Measurements from ENCODE around the gene TTLL8.
"Not testable (repeated sequence)": the region's sequence is repeated elsewhere in the genome, so short reads cannot be mapped to it uniquely, and the experiment has no call there.

Gene TTLL8

DNA sequence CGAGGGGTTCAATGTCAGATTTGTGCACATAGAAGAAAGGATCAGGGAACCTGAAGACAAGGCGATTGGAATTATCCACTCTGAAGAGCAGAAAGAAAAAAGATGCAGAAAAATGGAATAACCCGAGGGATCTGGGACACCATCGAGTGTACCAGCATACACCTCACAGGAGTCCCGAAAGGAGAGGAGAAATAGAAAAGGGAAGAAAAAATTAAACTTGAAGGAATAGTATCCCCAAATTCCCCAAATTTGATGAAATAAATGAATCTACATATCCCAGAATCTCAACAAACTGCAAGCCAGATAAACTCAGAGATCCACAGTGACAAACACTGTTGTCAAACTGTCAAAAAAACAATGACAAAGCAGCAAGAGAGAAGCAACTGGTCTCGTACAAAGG is 66.9 kb downstream of the TTLL8 start:
- no peaks in the 10 kb centered on the region for H3K27me3 ChIP-seq (ENCODE audit: insufficient read depth, low read depth)
- no peak overlapping the region for H2AFZ ChIP-seq (ENCODE audit: low read depth)
- no peak overlapping the region for H3K27ac ChIP-seq
- H3K4me2 ChIP-seq, result no peak overlapping the region
- H3K9ac ChIP-seq, result no peak overlapping the region
- no peaks in the 10 kb centered on the region for H3K4me1 ChIP-seq (ENCODE audit: low read depth, poor library complexity, severe bottlenecking)
- H4K20me1 ChIP-seq (ENCODE audit: insufficient read depth), result no peaks in the 10 kb centered on the region
- TF ChIP-seq, protein P1, sequence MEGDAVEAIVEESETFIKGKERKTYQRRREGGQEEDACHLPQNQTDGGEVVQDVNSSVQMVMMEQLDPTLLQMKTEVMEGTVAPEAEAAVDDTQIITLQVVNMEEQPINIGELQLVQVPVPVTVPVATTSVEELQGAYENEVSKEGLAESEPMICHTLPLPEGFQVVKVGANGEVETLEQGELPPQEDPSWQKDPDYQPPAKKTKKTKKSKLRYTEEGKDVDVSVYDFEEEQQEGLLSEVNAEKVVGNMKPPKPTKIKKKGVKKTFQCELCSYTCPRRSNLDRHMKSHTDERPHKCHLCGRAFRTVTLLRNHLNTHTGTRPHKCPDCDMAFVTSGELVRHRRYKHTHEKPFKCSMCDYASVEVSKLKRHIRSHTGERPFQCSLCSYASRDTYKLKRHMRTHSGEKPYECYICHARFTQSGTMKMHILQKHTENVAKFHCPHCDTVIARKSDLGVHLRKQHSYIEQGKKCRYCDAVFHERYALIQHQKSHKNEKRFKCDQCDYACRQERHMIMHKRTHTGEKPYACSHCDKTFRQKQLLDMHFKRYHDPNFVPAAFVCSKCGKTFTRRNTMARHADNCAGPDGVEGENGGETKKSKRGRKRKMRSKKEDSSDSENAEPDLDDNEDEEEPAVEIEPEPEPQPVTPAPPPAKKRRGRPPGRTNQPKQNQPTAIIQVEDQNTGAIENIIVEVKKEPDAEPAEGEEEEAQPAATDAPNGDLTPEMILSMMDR (conservative IDR thresholded peaks at IDR 0.05; ENCODE audit: low read depth, low read length), result no peak
- no peaks in the 10 kb centered on the region for H3K36me3 ChIP-seq (ENCODE audit: insufficient read depth)
- no peak overlapping the region for H3K4me3 ChIP-seq (IDR thresholded peaks at IDR 0.05; ENCODE audit: insufficient read depth, low read depth, low read length)
- H3K79me2 ChIP-seq (ENCODE audit: insufficient read depth, low read depth), result no peaks in the 10 kb centered on the region

DNA sequence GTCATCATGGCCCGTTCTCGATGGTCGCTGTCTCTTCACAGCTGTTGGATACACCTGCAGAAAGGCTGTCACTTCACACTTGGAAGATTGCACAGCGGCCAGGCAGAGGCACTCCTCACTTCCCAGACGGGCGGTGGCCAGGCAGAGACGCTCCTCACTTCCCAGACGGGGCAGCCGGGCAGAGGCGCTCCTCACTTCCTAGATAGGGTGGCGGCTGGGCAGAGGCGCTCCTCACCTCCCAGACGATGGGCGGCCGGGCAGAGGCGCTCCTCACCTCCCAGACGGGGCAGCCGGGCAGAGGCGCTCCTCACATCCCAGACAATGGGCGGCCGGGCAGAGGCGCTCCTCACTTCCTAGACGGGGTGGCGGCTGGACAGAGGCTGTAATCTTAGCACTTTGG is 68.3 kb downstream of the TTLL8 start:
- H3K36me3 ChIP-seq (ENCODE audit: insufficient read depth); H3K79me2 ChIP-seq (ENCODE audit: insufficient read depth, low read depth); H3K4me1 ChIP-seq (ENCODE audit: low read depth, poor library complexity, severe bottlenecking); H3K4me2 ChIP-seq; H3K27me3 ChIP-seq (ENCODE audit: insufficient read depth, low read depth); H4K20me1 ChIP-seq (ENCODE audit: insufficient read depth); H2AFZ ChIP-seq (ENCODE audit: low read depth); H3K9ac ChIP-seq; H3K4me3 ChIP-seq (IDR thresholded peaks at IDR 0.05; ENCODE audit: insufficient read depth, low read depth, low read length); H3K27ac ChIP-seq: not testable (repeated sequence)

- TF ChIP-seq, protein P1 (conservative IDR thresholded peaks at IDR 0.05; ENCODE audit: low read depth, low read length), result no peak
- Histone ChIP-seq H3K27ac (no peak overlapping the region), H3K4me2 (no peak overlapping the region), H3K27me3 (ENCODE audit: insufficient read depth, low read depth) (no peaks in the 10 kb centered on the region), H4K20me1 (ENCODE audit: insufficient read depth) (no peaks in the 10 kb centered on the region), H3K4me3 (IDR thresholded peaks at IDR 0.05; ENCODE audit: insufficient read depth, low read depth, low read length) (no peak overlapping the region), H3K79me2 (ENCODE audit: insufficient read depth, low read depth) (no peaks in the 10 kb centered on the region), H3K4me1 (ENCODE audit: low read depth, poor library complexity, severe bottlenecking) (no peaks in the 10 kb centered on the region), H3K36me3 (ENCODE audit: insufficient read depth) (no peaks in the 10 kb centered on the region), H3K9ac (no peak overlapping the region), H2AFZ (ENCODE audit: low read depth) (no peak overlapping the region)
Measured at GRCh38 chr22:49986325-49986724, 71.8 kb downstream of the TTLL8 start.

GRCh38 chr22:49983148-49984042 is 74.7 kb downstream of the TTLL8 start:
- TF ChIP-seq, protein P1 (conservative IDR thresholded peaks at IDR 0.05; ENCODE audit: low read depth, low read length), result no peak
- H4K20me1 ChIP-seq (ENCODE audit: insufficient read depth), result no peaks in the 10 kb centered on the region
- H3K27ac ChIP-seq, result no peak overlapping the region
- H3K79me2 ChIP-seq (ENCODE audit: insufficient read depth, low read depth), result no peaks in the 10 kb centered on the region
- no peaks in the 10 kb centered on the region for H3K36me3 ChIP-seq (ENCODE audit: insufficient read depth)
- H3K27me3 ChIP-seq (ENCODE audit: insufficient read depth, low read depth), result no peaks in the 10 kb centered on the region
- no peak overlapping the region for H3K4me3 ChIP-seq (IDR thresholded peaks at IDR 0.05; ENCODE audit: insufficient read depth, low read depth, low read length)
- H3K9ac ChIP-seq, result no peak overlapping the region
- H3K4me2 ChIP-seq, result no peak overlapping the region
- no peak overlapping the region for H2AFZ ChIP-seq (ENCODE audit: low read depth)
- H3K4me1 ChIP-seq (ENCODE audit: low read depth, poor library complexity, severe bottlenecking), result no peaks in the 10 kb centered on the region

DNA sequence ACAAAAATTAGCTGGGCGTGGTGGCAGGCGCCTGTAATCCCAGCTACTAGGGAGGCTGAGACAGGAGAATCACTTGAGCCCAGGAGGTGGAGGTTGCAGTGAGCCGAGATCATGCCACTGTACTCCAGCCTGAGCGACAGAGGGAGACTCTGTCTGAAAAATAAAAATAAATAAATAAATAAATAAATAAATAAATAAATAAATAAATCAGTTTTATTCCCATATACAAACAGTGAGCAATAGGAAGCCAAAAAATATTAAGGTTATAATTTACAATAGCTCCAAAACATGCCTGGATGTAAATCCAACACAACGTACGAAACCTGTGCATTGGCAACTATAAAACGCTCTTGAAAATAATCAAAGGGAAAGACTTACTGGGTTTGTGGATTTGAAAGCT is 76.3 kb downstream of the TTLL8 start:
- not testable (repeated sequence) for H3K36me3 ChIP-seq (ENCODE audit: insufficient read depth); H3K4me2 ChIP-seq; H3K4me3 ChIP-seq (IDR thresholded peaks at IDR 0.05; ENCODE audit: insufficient read depth, low read depth, low read length); H3K9ac ChIP-seq; H3K79me2 ChIP-seq (ENCODE audit: insufficient read depth, low read depth); H4K20me1 ChIP-seq (ENCODE audit: insufficient read depth); H2AFZ ChIP-seq (ENCODE audit: low read depth); H3K27me3 ChIP-seq (ENCODE audit: insufficient read depth, low read depth); H3K27ac ChIP-seq; H3K4me1 ChIP-seq (ENCODE audit: low read depth, poor library complexity, severe bottlenecking)
